Erythroblast (primary cell): ENCODE measurements around the gene CHRM4.

Experiments used
- DNase-seq, 2 experiments: peaks; one replicate each; lab custom pipeline; 2025; lab: John Stamatoyannopoulos, UW
- GATA1 ChIP-seq: IDR thresholded peaks from 2 replicates; pipeline ENCODE4 v1.6.1; 2011; ENCODE audit warnings: low read depth, mild to moderate bottlenecking, control low read depth, low read length, moderate library complexity
- POLR2A ChIP-seq: IDR thresholded peaks from 2 replicates; pipeline ENCODE4 v1.6.1; 2011; ENCODE audit warnings: mild to moderate bottlenecking, low read length

The CHRM4 gene

DNA sequence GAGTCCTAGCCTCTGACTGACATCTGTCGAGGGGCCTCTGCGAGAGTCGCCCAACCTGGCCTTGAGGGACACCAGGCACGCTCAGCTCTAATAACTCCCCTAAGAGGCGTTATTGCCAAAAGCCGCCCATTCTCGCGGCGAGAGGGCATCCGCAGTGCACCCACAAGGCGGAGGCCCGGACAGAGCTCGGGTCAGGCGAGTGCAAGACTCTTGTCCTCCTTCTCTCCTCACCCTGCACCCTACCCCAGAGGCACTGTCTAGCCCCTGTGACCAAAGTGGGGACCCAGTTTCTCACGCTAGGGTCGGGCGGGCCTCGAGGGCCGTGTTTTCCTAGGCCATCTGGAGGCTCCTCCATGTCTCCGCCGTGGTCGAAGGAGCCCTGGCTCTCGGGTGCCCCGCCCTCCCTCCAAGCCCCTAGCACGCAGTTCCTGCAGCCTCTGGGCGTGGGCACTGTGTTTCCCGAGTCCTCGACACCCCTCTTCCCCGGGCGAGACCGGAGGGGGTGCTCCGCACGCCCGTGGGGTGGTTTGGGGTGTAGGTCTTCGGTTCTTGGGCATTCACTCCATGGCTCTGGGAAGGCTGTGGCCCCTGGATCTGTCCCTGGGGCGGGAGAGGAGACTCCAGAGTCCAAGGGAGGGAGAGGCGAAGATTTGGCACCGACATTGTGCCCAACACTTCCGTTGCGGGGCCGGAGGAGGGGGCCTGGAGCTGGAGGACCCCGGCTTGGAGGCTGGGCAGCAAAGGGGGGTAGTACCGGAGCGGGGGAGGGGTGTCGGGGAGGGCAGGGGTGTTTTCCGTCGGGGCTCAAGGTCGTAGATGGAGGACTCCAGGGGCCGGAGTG, 1.0 kb downstream of the CHRM4 start:
- DNase-seq = no peak
- TF ChIP-seq GATA1 = no peak
- no peak for TF ChIP-seq POLR2A

GRCh38 chr11:46389450-46390330, 1.9 kb downstream of the CHRM4 start:
- no peak for TF ChIP-seq GATA1
- no peak for TF ChIP-seq POLR2A
- peak; percentile 75 to 79 for DNase-seq

DNA sequence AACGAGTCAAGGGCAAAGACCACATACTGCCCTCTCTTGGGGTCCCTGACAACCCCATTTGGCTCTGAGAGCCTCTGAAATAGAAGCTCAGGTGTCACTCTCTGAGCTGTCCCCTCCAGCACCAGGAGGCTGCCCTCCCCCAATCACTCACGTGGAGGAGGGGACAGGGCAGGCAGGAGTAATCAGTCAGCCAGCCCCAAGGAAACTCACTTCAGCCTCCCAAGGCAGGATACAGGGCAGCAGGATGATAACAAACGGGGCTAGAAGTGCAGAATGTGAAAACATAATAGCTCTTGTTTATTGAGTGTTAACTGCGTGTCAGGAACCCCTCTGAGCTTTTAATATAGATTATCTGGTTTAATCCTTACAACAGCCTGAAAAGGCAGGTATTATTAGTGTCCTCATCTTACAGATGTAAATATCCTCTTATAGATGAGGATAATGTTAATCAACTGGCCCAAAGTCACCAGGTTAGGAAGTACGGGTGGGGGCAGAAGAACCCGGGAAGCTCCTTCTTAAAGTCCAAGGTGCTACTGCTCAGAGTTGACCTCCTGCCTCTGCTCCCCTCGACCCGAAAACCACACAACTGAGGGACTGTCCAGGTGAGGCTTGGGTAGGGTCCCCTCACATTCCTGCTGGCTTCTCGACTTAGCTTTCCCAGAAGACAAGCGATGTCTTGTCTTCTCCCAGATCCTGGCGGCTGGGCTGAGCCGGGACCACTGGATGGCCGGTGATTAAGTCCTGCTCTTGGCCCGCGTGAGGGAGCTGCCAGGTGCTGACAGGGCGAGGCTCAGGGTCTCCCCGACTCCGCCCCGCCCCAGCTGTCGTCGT, 2.7 kb downstream of the CHRM4 start:
- no peak for TF ChIP-seq GATA1
- DNase-seq = no peak

GRCh38 chr11:46387919-46388618, 3.5 kb downstream of the CHRM4 start:
- DNase-seq = no peak
- TF ChIP-seq POLR2A = no peak
- no peak for TF ChIP-seq GATA1

DNA sequence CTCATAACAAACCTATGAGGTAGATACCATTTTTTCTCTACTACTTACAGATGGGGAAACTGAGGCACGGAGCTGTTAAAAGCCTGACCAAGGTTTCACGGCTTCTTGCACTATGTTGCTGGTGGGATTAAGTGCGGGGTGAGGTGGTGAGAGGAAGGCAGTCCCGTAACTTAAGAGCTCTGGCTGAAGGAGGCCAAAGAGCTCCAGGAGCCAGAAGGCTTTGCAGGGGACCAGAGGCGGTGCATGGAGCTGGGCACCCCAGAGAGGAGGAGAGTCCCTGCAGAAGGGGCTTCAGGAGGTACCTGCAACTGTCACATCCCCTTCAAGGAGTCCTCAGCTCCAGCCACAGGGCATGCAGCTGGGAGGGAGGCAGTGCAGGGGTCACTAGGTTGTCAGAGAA, 4.1 kb downstream of the CHRM4 start:
- DNase-seq = no peak
- TF ChIP-seq GATA1 (no peak), POLR2A (no peak)

- DNase-seq = no peak
- no peak for TF ChIP-seq GATA1
- TF ChIP-seq POLR2A = no peak
Measured at GRCh38 chr11:46386674-46387073, 4.9 kb downstream of the CHRM4 start.

GRCh38 chr11:46386005-46386578, 5.5 kb downstream of the CHRM4 start:
- no peak for DNase-seq
- TF ChIP-seq POLR2A (no peak), GATA1 (no peak)

- no peak for DNase-seq
- TF ChIP-seq GATA1 (no peak), POLR2A (no peak)
Measured at GRCh38 chr11:46385169-46386004, 6.2 kb downstream of the CHRM4 start.

DNA sequence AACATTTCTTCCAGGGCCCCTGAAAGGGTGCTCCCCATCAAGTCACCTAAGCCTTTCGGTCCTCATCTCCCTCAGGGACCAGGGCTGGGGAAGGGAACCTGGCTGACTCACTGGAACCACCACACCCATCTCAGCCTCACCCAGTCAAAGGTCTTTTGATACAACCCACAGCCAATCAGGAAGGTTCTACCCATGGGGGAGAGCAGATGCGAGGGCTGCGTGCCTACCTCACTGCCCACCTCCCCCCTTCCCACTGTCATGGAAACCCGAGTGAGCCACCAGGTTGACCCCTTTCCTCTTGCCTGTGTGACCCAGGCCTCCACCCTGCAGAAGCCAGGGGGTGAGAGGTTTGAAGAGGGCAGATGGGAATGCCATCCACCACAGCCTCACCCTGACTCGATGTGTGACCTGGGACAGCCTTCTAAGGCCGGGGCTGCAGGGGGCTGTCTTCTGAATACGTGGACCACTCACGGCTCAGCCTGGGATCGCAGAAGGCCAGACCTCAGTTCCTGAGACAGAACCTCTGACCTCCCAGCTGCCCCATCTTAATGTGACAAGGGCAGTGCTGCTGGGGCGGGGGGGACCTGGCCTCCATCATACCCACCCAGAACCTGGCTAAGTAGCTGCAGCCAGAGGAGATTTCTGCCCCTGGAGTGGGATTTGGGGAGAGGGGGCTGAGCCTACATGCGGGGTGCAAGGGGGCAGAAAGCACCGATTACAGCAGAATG, 7.4 kb downstream of the CHRM4 start:
- peak in 1 of 2 experiments; percentile 18 for DNase-seq
- no peak for TF ChIP-seq POLR2A
- no peak for TF ChIP-seq GATA1

- no peak for TF ChIP-seq GATA1
- no peak for TF ChIP-seq POLR2A
- no peak for DNase-seq
Measured at GRCh38 chr11:46383404-46383758, 8.2 kb downstream of the CHRM4 start.

GRCh38 chr11:46382646-46383403, 8.8 kb downstream of the CHRM4 start:
- TF ChIP-seq GATA1 = no peak
- no peak for TF ChIP-seq POLR2A

More at GRCh38 chr11:46382646-46383403, 8.8 kb downstream of the CHRM4 start:
- DNase-seq = peak in 1 of 2 experiments; percentile 40
